Measurements from ENCODE around the gene HACD1. TPM values are rescaled to one million over a fixed set of nuclear protein-coding genes. Genes with fewer than 3 reads are reported as not detected.

Gene HACD1
- total and polyA plus RNA-seq, 2 experiments from 2014 or later: 14.8 to 38.8 TPM

DNA sequence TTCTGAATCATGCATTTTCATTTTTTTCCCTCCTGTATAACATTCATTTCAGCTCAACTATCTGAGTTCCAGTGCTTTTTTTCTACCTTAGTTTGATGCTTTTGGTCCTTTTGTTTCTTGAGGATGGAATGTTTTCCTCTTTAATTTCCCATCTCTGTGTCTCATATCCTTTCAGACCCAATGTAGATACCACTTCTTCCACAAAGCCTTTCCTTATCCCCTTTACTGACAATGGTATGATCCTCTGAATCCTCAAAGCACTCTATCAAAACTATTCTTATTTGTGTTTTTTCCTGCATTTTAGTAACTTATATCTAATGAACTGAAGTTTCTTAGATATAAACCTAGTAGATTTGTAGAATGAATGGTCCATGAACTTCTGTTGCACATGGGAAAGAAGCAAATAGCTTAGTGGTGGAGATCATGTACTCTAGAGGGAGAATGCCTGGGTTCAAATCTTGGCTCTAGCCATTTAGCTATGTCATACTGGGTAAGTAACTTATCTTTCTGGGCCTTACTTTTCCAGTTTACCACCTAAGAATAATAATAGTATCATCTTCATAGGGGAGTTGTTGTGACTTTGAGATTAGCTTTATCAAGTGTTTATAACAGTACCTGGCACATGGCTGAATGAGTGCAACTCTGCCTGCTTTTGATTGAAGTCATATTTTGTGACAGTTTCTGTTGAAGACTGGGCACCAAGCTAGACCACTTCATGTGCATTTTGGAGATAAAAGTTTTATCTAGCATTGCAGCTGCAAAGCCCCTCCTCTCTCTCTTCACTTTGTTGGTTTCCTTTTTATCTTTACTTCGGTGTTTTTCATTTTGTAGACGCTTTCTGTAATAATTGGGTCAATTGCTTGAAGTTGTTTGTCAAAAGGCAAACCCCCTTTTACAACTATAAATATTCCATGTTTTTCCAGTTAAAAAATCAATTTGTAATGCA is 45.3 kb upstream of the HACD1 start:
- Histone ChIP-seq H2AFZ (no peak overlapping the region), H3K4me1 (ENCODE audit: insufficient read depth) (no peaks in the 10 kb centered on the region), H3K36me3 (replicated peaks; ENCODE audit: insufficient read depth, low read depth) (no peaks in the 10 kb centered on the region), H4K20me1 (ENCODE audit: insufficient read depth, poor library complexity, severe bottlenecking) (no peaks in the 10 kb centered on the region), H3K9me2 (replicated peaks; ENCODE audit: insufficient read depth) (no peaks in the 10 kb centered on the region), H3K4me2 (no peak overlapping the region), H3K27me3 (no peaks in the 10 kb centered on the region), H3K79me2 (peaks cover 66% of the 10 kb centered on the region), H3K4me3 (no peak overlapping the region), H3K27ac (no peak overlapping the region), H3K9me3 (ENCODE audit: low read depth) (no peaks in the 10 kb centered on the region)
- DNase-seq (ENCODE audit: low spot score): no peak
- no peak for TF ChIP-seq EZH2 (IDR thresholded peaks at IDR 0.05; ENCODE audit: borderline replicate concordance)
- no peak for TF ChIP-seq EZH2phosphoT487 (IDR thresholded peaks at IDR 0.05; ENCODE audit: low read depth, severe bottlenecking, unreplicated experiment)
- no peak for TF ChIP-seq CTCF (IDR thresholded peaks at IDR 0.05; ENCODE audit: poor library complexity)
- 86% methylated on average over 2 of the region's 2 CpGs for WGBS (ENCODE audit: low lambda C conversion rate, missing lambda C conversion rate)

DNA sequence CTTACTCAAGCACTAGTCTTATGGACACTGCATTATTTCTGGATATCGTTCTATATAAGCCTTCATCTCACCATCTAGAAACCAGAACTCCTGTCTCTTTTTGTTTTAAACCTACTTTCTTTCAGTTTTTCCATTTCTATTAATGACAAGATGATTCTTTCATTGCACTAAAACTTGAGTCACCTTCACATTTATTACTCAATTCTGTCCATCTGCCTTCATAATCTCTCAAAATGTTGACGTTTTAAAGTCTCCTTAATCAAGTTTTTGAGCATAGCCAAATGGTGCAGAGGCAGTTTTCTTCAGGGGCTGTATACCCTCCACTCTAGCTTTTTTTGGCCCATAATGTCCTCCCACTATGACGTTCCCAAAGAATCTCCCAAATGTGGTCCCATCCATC is 44.3 kb upstream of the HACD1 start:
- Histone ChIP-seq H2AFZ (no peak overlapping the region), H3K79me2 (peaks cover 66% of the 10 kb centered on the region), H3K9me2 (replicated peaks; ENCODE audit: insufficient read depth) (no peaks in the 10 kb centered on the region), H4K20me1 (ENCODE audit: insufficient read depth, poor library complexity, severe bottlenecking) (no peaks in the 10 kb centered on the region), H3K4me2 (no peak overlapping the region), H3K27me3 (no peaks in the 10 kb centered on the region), H3K4me1 (ENCODE audit: insufficient read depth) (no peaks in the 10 kb centered on the region), H3K36me3 (replicated peaks; ENCODE audit: insufficient read depth, low read depth) (no peaks in the 10 kb centered on the region), H3K27ac (no peak overlapping the region), H3K4me3 (no peak overlapping the region), H3K9me3 (ENCODE audit: low read depth) (no peaks in the 10 kb centered on the region)
- 95% methylated on average over 3 of the region's 3 CpGs for WGBS (ENCODE audit: low lambda C conversion rate, missing lambda C conversion rate)
- TF ChIP-seq EZH2phosphoT487 (IDR thresholded peaks at IDR 0.05; ENCODE audit: low read depth, severe bottlenecking, unreplicated experiment): no peak
- TF ChIP-seq CTCF (IDR thresholded peaks at IDR 0.05; ENCODE audit: poor library complexity): no peak
- no peak for DNase-seq (ENCODE audit: low spot score)

GRCh38 chr10:17660921-17661320 is 43.7 kb upstream of the HACD1 start:
- Histone ChIP-seq H3K27me3 (no peaks in the 10 kb centered on the region), H3K4me2 (no peak overlapping the region), H3K9me2 (replicated peaks; ENCODE audit: insufficient read depth) (no peaks in the 10 kb centered on the region), H3K27ac (no peak overlapping the region), H3K4me1 (ENCODE audit: insufficient read depth) (no peaks in the 10 kb centered on the region), H4K20me1 (ENCODE audit: insufficient read depth, poor library complexity, severe bottlenecking) (no peaks in the 10 kb centered on the region), H3K4me3 (no peak overlapping the region), H3K9me3 (ENCODE audit: low read depth) (no peaks in the 10 kb centered on the region), H2AFZ (no peak overlapping the region), H3K36me3 (replicated peaks; ENCODE audit: insufficient read depth, low read depth) (no peaks in the 10 kb centered on the region), H3K79me2 (peaks cover 71% of the 10 kb centered on the region)
- no peak for DNase-seq (ENCODE audit: low spot score)
- TF ChIP-seq EZH2 (IDR thresholded peaks at IDR 0.05; ENCODE audit: borderline replicate concordance) (no peak), CTCF (IDR thresholded peaks at IDR 0.05; ENCODE audit: poor library complexity) (no peak), EZH2phosphoT487 (IDR thresholded peaks at IDR 0.05; ENCODE audit: low read depth, severe bottlenecking, unreplicated experiment) (no peak)
